OCI-M1 (cell line): ENCODE measurements around the gene SHANK3.
A peak's percentile ranks its signal among the peaks of the same experiment; 100 is the strongest.

Experiments used
- DNase-seq: peaks from one replicate; lab custom pipeline; 2025; lab: John Stamatoyannopoulos, UW

Gene SHANK3

DNA sequence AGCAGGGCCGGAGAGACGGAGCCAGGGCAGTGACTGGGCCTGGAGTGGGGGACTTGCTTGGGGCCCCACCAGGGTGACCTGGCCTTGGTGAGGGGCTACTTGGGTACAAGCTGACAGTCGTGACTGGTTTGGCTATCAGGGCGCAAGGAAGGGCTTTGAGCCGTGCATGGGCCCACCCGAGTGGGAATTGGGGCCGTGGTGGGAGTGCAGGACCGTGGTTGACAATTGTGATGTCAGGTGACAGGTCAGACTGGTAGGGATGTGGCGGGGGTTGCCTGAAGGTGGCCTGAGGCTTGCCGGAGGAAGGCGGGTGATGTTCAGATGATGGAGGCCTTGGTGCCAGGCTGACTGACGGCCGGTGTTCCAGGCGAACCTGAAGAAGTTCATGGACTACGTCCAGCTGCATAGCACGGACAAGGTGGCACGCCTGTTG lies 5.6 kb downstream of the SHANK3 start:
- no peak for DNase-seq

- no peak for DNase-seq
Measured at GRCh38 chr22:50678651-50679521, 6.3 kb downstream of the SHANK3 start.

DNA sequence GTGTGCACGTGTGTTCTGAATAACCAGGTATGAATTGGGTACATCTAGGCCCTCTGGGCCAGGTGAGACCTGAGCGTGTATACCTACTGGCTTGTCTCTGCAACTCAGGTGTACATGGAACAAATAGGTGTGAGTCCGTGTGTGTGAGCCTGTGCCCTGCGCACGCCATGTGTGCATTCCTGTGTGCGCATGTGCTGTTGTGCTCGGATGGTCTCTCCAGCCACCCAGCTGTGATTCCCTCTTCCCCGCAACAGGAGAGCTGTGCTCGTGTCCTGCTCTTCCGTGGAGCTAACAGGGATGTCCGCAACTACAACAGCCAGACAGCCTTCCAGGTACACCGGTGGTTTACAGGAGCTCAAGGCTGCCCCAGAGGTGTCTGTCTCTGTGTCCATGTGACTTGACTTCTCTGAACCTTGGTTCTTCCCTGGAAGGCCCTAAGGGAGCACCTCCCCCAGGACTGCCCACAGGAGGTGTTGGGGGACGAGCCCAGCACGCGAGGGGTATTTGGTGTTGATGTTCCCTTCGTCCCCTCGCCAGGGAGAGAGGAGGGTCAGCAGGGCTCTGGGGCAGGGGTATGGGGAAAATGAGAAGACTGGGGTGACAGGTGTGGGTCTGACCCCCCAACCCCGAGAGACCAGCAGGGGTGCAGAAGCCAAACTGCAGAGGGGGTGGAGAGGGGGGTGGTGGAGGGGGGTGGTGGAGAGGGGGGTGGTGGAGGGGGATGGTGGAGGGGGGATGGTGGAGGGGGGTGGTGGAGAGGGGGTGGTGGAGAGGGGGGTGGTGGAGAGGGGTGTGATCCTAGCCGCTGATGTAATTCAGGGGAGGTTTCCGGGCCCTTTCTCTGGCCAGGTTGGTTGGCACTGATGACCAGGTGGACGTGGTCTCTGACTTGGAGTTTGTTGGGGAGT lies 10.7 kb downstream of the SHANK3 start:
- no peak for DNase-seq

GRCh38 chr22:50683994-50684371 lies 11.4 kb downstream of the SHANK3 start:
- no peak for DNase-seq

- no peak for DNase-seq
Measured at GRCh38 chr22:50684501-50684900, 11.9 kb downstream of the SHANK3 start.

- DNase-seq = no peak
Measured at GRCh38 chr22:50684986-50685385, 12.4 kb downstream of the SHANK3 start.

DNA sequence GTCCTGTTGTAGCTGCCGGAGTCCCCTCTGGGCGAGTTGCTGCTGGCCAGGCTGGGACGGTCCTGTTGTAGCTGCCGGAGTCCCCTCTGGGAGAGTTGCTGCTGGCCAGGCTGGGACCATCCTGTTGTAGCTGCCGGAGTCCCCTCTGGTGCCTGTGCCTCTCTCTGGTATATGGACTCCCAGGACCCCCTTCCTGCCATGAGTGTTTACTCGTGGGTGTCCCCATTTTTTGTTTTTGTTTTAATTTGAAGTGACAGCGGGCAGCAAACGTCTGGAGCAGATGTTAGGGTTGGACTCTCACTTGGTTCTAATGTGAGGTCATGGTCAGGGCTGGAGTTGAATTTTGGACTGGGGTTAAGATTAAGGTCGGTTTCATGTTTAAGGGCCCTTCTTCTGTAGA lies 14.2 kb downstream of the SHANK3 start:
- no peak for DNase-seq

DNA sequence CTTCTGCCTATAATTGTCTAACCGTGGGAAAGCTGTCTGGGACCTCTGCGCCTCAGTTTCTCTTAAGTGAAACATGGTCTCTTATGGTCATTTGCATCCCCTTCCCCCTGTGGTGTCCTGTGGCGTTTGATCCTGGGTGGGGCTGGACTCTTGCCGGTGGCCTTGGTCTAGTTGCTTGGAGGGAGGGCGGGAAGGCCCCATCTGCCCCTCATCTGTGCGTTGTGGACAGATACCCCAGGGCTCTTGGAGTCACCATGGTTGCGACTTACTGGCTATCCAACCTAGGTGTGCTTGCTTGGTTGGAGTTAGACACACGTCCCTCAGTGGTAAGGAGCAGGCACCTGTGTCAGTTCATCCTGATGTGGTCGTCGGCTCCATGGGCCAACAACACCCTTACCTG lies 15.2 kb downstream of the SHANK3 start:
- no peak for DNase-seq

DNA sequence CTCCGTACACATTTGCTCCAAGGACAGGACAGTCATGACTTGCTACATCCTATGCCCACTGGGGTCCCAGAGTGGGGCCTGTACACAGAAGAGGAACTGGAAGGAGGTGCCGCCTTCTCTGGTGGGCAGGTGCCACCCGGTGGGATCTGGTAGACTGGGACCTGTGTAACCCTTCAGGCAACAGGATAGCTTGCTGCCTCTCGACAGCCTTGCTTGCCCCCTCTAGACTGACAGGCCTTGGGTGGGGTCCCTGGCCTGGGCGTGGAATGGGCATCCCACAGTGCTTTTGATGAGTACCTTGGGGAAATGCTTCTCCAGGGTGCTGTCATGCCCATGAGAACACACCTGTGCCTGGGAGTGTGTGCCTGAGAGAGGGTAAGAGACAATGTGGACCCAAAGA lies 15.8 kb downstream of the SHANK3 start:
- DNase-seq = no peak

- DNase-seq = peak; percentile 79
Measured at GRCh38 chr22:50691521-50691920, 18.9 kb downstream of the SHANK3 start.

DNA sequence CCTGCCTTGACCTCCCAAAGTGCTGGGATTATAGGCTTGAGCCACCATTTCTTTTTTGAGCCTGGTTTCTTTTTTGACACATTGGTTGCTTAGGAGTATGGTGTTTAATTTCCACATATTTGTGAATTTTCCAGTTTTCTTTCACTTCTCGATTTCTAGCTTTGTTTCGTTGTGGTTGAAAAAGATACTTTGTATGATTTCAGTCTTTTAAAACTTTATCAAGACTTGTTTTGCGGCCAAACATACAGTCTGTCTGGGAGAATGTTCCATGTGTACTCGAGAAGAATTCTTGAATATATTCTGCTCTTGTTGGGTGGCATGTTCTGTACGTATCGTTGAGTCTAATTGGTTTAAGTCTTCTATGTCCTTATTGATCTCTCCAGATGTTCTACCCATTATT lies 20.8 kb downstream of the SHANK3 start:
- DNase-seq = no peak

- peak; percentile 12 for DNase-seq
Measured at GRCh38 chr22:50694099-50694605, 21.5 kb downstream of the SHANK3 start.

DNA sequence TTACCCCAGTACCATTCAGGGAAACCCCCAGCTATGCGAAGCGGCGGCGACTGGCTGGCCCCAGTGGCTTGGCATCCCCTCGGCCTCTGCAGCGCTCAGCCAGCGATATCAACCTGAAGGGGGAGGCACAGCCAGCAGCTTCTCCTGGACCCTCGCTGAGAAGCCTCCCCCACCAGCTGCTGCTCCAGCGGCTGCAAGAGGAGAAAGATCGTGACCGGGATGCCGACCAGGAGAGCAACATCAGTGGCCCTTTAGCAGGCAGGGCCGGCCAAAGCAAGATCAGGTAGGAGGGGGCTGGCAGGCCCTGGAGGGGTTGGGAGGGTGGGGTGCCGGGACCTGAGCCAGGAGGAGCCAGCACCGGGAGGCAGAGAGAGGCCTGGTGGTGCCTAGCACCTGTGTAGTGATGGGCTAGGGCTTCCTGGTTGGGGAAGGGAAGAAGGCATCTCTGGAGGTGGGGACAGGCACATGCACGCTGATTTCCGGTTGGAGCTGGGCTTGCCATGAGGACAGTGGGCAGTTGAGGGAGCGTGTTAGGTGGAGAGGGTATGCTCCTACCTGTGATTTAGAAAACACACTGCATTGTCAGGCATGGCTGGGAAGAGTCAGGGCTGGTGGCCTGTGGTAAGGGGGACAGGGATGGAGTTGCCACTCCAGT lies 22.3 kb downstream of the SHANK3 start:
- no peak for DNase-seq

- DNase-seq = no peak
Measured at GRCh38 chr22:50695421-50696250, 23.0 kb downstream of the SHANK3 start.

- no peak for DNase-seq
Measured at GRCh38 chr22:50696251-50696798, 23.7 kb downstream of the SHANK3 start.

- DNase-seq = no peak
Measured at GRCh38 chr22:50696799-50697561, 24.4 kb downstream of the SHANK3 start.

GRCh38 chr22:50697667-50698506 lies 25.3 kb downstream of the SHANK3 start:
- no peak for DNase-seq

DNA sequence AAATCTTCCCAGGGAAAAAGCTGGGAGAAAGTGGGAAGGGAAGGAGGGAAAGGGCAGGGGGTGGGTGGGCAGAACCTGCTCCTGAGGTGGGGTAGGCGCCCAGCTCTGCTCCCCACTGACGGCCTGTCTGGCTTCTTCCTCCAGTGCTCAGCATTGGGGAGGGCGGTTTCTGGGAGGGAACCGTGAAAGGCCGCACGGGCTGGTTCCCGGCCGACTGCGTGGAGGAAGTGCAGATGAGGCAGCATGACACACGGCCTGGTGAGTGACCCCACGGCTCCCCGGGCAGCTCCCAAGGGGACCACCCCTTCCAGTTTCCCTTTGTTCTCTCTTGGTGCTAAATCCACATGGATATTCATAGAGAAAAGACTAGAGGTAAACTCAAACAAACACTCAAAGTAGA lies 25.9 kb downstream of the SHANK3 start:
- no peak for DNase-seq

GRCh38 chr22:50699001-50699755 lies 26.6 kb downstream of the SHANK3 start:
- no peak for DNase-seq
